ENCODE results near the gene HES7.
A peak's percentile ranks its signal among the peaks of the same experiment; 100 is the strongest.
"Not testable (repeated sequence)": the region's sequence is repeated elsewhere in the genome, so short reads cannot be mapped to it uniquely, and the experiment has no call there.

Gene HES7

DNA sequence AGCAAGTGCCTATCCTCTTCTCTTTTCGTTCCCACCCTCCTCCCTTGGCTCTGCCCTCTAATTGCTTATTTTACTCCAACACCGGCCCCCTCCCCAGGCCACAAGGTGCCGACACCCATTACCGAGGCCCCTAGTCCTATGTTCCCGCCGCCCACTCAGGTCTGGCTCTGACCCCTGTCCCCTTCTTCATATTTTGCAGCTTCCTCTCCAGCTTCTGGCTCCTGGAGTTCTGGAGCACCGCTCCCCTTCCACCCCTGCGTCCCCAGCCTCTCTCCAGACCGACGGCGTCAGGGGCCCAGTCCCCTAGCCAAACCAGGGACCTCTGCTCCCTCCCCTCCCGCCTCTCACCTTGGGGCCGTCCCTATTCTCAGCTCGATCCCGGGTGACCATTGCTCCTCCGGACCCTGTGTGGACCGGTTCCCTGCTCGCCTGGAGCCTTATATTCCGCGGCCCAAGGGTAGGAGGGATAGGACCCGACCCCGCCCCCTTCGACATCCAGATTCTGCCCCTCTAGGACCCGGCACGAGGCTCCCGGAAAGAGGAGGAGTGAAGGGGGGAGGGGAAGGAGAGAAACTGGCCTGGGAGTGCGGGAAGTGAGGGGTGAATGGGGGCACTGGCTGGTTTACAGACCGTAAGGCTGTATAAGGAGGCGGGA lies at the start of gene HES7:
HES7 (minus strand) TSS at position 412 of the 655 bp plus-strand sequence; CDS start at position 390, 22 bp downstream.
- DNase-seq: peak; percentile 55

DNA sequence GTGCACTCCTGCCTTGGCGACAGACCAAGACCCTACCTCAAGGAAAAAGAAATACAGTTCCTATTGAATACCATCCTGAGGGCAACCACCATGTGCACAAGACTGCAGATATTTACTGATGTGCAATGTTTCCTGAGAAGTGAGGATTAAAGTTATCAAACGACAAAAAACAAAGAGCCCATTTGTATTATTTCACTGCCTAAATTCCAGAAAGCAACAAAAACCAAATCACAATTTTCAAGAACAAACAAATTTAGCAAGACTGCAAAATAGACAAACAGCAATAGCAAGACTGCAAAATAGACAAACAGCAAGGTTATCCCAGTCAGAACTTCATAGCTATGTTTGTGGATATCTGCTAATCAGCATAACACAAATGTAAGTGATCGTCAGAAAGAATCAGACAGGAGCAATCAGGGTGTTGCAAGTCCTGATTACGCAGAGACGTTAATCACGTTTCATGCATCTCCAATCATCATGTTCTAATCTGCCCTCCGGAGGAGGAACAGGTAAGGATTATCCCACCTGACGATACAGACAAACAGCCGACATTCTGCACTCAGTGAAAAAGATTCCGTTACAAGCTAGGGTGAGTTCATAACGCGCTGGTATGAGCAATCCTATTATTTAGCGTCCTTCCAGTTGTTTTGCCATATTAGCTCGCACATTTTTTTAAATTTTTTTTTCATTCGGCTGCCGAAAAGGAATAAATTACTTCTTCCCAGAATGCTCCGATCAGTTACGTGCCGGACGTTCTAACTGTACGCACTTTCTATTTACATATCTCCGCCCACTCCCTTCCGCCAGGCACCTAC lies 49.4 kb upstream of the HES7 start:
- peak; percentile 91 for DNase-seq

DNA sequence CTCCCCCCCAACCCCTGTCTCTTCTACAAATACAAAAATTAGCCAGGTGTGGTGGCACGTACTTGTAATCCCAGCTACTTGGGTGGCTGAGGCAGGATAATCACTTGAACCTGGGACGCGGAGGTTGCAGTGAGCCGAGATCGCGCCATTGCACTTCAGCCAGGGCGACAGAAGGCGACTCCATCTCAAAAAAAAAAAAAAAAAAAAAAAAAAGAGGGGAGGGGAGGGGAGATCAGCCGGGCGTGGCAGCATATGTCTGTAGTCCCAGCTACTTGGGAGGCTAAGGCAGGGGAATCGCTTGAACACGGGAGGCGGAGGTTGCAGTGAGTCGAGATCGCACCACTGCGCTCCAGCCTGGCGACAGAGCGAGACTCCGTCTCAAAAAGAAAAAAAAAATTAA lies 46.3 kb upstream of the HES7 start:
- not testable (repeated sequence) for DNase-seq

DNA sequence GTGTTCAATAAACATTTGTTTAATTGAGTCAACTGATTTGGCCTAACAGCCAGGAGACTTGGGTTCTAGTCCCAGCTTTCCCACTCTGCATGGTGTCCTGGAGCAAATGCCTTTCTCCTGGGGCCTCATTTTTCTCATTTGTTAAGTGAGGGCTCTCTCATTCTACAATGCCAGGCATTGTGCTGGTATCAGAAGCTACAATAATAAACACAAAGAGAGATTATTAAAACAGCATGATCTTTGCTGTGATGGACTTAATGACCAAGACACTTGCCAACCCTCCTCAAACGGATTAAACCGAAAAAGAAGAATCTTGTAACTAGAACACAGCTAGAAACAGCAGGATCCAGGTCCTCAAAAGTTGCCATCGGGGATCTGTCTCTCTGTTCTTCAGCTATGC lies 43.6 kb upstream of the HES7 start:
- DNase-seq: no peak

DNA sequence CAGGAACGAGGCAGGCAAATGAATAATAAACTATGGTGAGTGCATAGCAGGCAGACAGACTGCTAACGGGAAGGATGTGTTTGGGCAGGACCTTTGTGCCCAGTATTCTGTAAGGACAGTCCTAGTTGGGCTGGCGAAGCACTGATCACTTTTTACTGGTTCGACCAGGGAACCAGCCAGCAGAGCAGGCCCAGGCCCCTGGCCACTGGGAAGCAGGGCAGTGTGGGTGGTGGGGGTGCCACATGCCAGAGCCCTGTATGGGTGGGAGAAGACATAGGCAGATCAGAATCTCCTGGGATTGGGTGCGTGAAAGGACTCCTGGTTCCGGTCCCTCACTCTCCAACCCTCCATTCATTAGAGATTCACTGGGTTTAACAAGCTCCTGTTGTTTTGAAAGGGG lies 42.8 kb upstream of the HES7 start:
- no peak for DNase-seq

DNA sequence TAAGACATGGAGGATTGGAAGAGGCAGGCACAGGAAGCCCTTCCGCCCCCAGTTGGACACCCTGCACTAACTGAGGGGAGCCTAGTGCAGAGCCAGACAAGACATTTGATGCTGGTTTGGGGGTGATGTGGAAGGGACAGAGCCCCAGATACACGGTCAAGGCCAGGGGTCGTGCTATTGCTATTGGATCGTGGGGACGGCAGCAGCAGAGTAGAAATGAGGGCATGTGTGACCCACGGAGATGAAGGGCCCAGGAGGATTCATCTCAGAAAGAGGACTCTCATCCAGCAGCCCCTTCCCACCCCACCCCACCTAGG lies 40.9 kb upstream of the HES7 start:
- no peak for DNase-seq

DNA sequence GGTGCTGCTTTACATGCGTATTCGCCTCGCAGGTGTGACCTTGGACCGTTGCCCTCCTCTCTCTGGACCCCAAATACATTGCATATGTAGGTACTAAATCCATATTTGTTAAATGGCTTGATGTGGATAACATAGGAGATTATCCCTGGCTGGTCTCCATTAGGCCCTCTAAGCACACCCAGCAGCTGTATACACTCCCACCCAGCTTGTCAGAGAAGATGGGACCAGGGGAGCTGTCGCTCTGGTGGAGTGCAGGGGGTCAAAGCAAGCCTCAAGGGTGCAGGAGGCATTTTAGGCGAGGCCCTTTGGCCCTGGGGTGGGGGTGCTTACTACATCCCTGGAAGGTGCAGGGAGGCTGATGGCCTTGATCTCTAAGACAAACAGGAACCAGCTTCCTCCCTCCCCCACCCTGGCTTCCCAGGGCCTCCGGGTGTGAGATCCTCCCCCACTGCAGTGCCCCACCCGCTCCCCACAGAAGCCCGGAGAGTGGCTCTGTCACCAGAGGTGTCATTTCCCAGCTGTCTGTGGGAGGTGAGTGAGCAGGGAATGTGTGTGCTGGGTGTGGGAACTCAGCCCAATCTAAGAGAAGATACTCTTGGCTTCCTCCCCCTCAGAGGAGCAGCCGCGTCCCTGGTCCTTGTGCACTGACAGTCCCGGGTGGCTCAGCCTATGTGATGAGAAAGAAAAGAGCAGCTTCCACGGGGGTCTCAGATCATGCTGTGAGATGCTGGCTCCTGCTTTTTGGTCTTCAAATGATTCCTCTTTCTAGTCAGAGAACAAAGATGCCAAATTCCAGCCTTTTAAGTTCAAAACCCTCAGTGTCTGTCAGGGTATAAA lies 40.3 kb upstream of the HES7 start:
- peak; percentile 65 for DNase-seq

DNA sequence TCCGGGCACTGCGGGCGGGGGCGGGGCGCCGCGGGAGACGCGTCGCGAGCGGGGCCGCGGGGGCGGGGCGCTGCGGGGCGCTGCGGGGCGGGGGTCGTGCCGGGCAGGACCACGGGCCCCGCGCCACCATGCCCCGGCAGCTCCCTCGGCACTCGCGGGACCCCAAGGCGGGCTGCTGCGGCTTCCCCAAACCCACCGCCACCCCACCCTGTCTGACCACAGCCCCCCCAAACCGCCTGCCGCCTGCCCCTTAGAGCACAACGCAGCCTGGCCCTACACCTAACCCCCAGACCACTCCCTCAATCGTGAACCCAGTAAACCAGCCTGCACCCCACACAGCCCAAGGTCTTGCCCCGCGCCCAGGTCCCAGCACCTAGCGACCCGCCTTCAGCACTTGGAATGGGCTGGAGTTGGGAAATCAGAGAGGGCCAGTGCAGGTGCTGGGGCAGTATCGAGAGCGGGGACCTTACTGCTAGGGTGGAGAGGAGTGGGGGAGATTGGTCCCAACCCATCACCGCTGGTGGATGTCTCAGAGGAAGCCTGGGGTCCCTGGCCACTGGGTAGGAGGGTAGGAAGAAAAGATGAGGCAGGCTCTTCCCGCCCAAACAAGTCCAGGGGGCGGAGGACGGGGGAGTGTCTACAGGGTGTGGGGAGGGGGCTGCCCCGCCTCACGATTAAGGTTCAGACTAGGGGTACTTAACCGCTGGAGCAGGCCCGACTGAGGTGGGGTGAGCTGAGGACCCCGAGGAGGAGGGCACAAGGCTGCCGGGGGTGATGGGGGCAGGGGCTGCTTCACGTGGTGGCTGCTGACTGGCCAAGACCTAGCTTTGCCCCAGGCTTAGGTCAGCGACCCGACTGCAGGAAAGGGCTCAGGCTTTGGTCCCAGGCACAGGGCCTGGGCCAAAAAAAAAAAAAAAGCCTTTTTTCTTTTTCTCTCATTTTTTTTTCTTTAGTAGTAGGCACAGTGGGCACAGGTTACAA lies 39.4 kb upstream of the HES7 start:
- DNase-seq: peak; percentile 62

DNA sequence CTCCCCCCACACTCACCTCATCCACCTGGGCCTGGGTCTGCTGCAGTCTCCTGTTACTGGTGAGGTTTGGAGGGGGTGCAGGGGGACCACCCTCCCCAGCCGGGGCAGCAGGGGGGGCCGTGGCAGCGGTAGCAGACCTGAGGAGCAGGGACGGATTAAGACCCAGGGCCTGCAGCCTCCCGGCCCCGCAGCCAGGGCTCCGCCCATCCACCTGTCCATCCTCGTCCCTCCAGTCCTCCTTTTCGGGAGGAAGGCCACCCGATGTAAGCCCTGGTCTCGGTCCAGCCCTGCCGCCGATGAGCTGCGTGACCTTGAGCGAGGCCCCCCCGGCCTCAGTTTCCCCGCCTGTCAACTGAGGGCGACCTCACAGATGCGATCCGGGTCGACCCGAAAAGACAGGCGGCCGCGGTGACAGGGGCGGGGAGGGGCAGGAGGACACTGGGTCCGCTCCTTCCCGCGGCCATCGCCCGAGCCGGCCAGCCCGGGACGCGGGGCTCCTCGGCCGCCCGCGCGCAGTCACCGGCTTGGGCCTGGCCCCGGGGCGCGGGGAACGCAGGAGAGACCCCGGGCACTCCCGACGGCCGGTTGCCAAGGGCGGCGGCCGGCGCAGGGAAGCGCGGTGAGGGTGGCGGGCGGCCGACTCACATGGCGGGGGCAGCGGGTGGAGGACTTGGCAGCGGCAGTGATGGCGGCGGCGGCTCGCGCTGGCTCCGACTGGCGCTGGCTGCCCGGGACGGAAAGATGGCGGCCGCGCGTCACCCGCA lies 38.5 kb upstream of the HES7 start, which contains the start of gene VAMP2:
VAMP2 (minus strand) TSS at position 716 of the 764 bp plus-strand sequence; CDS start at position 647, 69 bp downstream.
- peak; percentile 88 for DNase-seq

DNA sequence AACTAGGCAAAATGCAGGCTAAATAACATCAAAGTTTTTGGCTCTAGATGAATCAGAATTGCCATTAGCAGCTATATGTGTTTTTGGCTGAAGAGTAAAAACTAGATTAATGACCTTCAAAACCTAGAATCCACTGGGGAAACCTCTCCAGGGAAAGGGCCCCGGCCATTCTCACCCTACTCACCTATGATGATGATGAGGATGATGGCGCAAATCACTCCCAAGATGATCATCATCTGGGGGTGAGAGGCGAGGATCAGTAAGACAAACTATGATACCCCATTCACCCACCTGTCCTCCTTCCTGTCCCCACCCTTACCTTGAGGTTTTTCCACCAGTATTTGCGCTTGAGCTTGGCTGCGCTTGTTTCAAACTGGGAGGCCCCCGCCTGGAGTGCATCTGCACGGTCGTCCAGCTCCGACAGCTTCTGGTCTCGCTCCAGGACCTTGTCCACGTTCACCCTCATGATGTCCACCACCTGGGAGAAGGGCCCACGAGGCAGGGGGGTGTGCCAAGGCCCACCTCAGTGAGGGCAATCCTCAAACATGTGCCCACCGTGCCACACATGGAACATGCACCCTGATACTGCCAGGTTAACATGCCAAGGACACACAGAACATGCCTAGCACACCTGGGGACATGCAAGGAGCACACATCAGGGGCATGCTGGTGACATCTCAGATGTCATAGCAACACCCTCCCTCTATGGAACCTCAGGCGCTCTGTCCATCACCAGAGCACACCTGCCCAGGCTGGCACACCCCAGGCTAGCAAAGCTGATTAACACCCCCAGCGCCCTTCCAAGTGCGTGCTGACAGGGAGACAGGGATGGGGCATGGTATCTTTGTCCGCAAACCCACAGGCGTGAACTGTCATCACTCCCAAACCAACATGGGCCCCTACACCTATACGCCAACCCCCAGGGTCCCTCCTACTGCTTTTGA lies 37.7 kb upstream of the HES7 start:
- DNase-seq: peak; percentile 34

DNA sequence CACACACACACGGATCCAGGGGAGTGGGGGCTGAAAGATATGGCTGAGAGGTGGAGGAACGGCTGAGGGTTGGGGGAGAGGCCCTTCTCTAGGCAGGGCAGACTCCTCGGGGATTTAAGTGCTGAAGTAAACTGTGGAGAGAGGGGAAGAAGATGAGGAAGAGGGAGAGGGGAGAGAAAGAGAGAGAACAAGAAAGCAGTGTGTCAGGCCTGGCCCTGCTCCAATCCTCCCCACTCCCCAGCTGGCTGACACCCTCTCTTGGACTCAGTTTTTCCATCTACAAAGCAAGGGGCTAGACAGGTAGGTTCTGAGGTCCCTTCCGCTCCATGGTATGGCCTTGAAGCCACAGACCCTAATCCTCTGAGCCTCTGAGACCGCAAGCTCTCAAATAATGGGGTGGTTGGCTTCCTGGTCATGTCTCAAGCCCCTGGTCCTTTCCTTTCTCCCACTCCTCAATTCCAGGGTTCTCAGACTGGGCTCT lies 36.9 kb upstream of the HES7 start:
- DNase-seq: no peak

DNA sequence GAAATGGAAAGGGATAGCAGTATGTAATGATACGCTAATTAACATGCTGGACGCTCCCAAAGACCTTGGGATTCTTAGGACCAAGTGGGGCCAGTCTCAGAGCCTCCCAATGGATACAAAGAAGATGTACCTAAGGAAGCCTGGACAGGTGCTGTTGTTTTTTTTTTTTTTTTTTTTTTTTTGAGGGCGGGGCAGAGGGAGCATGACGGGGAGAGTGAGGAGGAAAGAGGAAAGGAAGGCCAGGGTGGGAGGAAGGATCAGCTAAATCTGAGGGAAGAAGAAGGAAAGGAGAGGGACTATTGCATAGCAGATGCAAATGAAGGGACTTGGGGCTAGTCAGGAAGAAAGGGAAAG lies 36.3 kb upstream of the HES7 start:
- DNase-seq: no peak

DNA sequence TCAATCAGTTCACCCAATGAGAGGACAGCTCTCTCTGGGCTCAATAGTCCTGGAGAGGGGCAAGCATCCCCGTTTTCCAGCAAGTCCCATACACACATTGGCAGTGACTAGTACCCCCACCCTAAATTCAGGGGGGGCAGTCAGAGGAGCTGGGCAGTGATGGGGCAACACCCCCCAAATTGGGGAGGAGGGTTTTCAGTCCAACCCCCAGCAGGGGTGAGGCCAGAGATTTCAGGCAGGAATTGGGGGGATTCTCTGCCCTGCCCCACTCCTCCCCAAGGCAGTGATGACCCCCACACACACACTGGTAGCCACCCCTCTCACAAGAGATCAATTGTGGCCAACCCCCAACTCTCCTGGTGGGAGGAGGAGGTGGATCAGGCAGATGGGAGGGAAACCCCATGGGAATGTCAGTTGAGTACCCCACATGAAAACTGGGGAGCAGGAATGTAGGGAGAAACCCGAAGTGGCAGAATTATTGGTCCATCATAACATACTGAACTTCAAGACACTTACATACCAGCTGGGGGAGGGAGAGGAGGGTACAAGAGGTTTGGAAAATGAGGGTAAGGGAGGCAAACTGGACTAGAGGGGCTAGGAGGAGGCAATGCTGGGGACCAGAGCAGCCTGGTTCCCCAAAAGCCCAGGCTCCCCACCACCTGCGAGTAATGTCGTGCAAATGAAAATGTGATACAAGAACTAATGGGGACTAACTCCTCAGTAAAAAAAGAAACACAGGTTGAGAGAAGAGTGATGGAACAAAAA lies 35.7 kb upstream of the HES7 start:
- no peak for DNase-seq

DNA sequence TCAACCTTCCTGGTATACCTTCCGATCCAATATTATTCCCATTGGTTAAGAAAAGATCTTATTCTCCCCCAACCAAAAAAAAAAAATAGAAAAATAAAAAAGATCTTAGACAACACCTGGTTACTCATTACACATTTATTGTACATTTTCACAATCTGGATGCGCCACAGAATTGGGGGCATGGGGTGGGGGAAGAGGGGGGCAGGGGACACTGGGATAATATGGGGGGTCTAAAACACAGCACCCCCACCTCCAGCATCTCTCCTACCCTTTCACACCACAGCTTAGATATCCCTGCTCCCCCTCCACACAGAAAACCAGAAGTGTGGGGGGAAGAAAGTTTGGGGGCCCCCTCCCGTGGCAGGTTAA lies 35.1 kb upstream of the HES7 start:
- DNase-seq: no peak

DNA sequence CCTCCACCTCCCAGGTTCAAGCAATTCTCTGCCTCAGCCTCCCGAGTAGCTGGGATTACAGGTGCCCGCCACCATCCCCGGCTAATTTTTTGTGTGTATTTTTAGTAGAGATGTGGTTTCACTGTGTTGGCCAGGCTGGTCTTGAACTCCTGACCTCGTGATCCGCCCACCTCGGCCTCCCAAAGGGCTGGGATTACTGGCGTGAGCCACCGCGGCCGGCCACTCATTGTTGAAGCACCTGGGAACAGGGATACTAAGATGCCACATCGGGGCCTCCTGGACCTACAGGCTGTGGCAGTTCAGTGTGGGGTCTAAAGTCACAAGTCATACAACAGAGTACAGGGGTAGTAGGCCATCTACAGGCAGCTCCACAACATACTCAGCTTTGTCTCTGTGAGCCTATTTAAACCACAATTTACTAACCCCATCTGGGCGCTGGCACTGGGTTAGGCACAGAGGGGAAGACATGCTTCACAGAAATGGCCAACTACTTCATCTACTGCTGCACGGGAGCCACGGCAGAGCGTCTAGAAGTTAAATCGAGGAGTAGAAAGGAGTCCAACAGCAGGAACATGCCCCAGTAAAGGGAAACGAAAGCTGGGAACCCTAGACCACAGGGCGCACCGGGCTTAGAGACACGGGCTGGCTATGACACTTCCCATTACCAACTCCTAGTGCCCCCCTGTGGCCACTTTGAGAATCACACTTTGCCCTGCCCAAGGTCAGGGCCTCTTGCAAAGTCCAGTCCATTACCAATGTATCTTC lies 34.5 kb upstream of the HES7 start:
- DNase-seq: peak; percentile 92

DNA sequence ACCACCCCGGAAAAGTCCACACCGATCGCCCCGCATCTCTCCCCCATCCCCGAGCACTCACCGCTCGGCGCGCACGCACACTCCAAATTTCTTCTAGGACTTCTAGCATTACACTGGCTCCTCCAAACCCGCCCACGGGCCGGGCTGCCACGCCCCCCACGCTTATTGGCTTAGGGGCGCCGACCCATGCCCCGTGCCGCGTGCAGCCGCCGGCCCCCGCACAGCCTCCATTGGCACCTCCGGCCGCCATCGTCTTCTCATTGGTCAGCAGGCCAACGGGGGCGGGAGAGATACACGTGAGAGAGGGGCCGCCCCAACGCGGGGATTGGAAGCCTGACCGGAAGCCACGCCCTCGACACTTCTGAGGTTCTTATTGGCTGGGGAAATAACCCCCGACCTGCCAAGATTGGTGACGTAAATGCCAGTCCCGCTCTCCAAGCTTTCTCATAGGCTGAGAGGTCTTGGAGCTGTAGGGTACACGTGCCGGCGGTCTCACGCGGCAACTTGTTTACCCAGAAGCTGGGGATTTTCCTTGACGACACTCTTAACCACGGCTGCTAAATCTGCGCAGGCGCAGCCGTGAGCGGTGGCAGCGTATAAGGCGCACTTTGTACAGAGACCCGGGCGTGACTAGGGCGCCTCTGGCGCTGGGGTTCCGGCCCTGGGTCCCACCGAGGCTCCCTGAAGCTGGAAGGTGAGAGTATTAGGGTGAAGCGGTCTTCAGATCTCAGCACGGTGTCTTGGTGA lies 32.5 kb upstream of the HES7 start:
- peak; percentile 100 for DNase-seq

DNA sequence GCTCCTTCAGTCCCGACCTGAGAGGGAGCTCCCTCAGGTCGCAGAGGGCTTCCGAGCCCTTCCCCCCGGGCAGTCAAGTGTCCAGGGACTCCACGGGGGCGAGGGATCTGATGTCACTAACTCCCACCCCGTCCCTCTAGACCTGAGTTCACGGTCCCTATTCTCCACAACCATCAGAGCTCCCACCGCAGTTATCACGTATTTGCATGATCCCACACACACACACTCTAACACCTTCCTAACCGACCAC lies 32.0 kb upstream of the HES7 start:
- no peak for DNase-seq

Measured in right hindlimb (tissue), 1 donor.